Measurements from ENCODE around the gene OSBPL10. TPM values are rescaled to one million over a fixed set of nuclear protein-coding genes. Genes with fewer than 3 reads are reported as not detected.

Gene OSBPL10
- total RNA-seq, 1 donor from 2014 or later = 8.4 TPM

- Histone ChIP-seq H4K20me1 (ENCODE audit: low read depth) (no peaks in the 10 kb centered on the region), H3K4me1 (peaks cover 9% of the 10 kb centered on the region), H2AFZ (replicated peaks) (no peak overlapping the region), H3K27me3 (no peaks in the 10 kb centered on the region), H3K79me2 (ENCODE audit: low read depth) (no peaks in the 10 kb centered on the region), H3K9ac (no peak overlapping the region), H3K9me3 (ENCODE audit: low read depth) (no peaks in the 10 kb centered on the region), H3K4me3 (no peak overlapping the region), H3K36me3 (no peaks in the 10 kb centered on the region), H3K27ac (no peak overlapping the region), H3K4me2 (no peak overlapping the region), H3F3A (ENCODE audit: low read depth) (peaks cover 9% of the 10 kb centered on the region)
- Mint-ChIP-seq H3K4me1 (peaks cover 13% of the 10 kb centered on the region), H3K27me3 (ENCODE audit: insufficient read depth, low read depth) (peaks cover 4% of the 10 kb centered on the region), H3K4me3 (no peak overlapping the region), H3K9me3 (peaks cover 4% of the 10 kb centered on the region), H3K36me3 (no peaks in the 10 kb centered on the region), H3K27ac (no peak overlapping the region)
- DNase-seq (ENCODE audit: low spot score) = no peak
- TF ChIP-seq EZH2phosphoT487 (IDR thresholded peaks at IDR 0.05) = no peak
- TF ChIP-seq CTCF (IDR thresholded peaks at IDR 0.05) = no peak
- TF ChIP-seq EZH2 (IDR thresholded peaks at IDR 0.05) = no peak
These were observed 307.1 kb downstream of the OSBPL10 start for GRCh38 chr3:31673950-31674349.

GRCh38 chr3:31671976-31672375 is 309.1 kb downstream of the OSBPL10 start:
- TF ChIP-seq EZH2phosphoT487 (IDR thresholded peaks at IDR 0.05) (no peak), CTCF (IDR thresholded peaks at IDR 0.05) (no peak), EZH2 (IDR thresholded peaks at IDR 0.05) (no peak)

GRCh38 chr3:31671451-31671850 is 309.6 kb downstream of the OSBPL10 start:
- no peaks in the 10 kb centered on the region for H3K79me2 ChIP-seq (ENCODE audit: low read depth)
- no peak overlapping the region for H3K4me2 ChIP-seq
- no peaks in the 10 kb centered on the region for H3K9me3 ChIP-seq (ENCODE audit: low read depth)
- H4K20me1 ChIP-seq (ENCODE audit: low read depth) = no peaks in the 10 kb centered on the region
- H3K4me3 ChIP-seq = no peak overlapping the region
- DNase-seq (ENCODE audit: low spot score) = no peak
- no peak for TF ChIP-seq CTCF (IDR thresholded peaks at IDR 0.05)
- TF ChIP-seq EZH2phosphoT487 (IDR thresholded peaks at IDR 0.05) = no peak
- no peak for TF ChIP-seq EZH2 (IDR thresholded peaks at IDR 0.05)
- no peak overlapping the region for H2AFZ ChIP-seq (replicated peaks)
- Mint-ChIP-seq H3K9me3 (peaks cover 4% of the 10 kb centered on the region), H3K27me3 (ENCODE audit: insufficient read depth, low read depth) (peaks cover 3% of the 10 kb centered on the region), H3K4me1 (no peaks in the 10 kb centered on the region), H3K36me3 (no peaks in the 10 kb centered on the region), H3K27ac (no peak overlapping the region), H3K4me3 (no peak overlapping the region)
- no peak overlapping the region for H3K9ac ChIP-seq
- H3F3A ChIP-seq (ENCODE audit: low read depth) = no peaks in the 10 kb centered on the region
- H3K27me3 ChIP-seq = no peaks in the 10 kb centered on the region
- no peaks in the 10 kb centered on the region for H3K36me3 ChIP-seq
- no peaks in the 10 kb centered on the region for H3K4me1 ChIP-seq
- no peak overlapping the region for H3K27ac ChIP-seq

More at GRCh38 chr3:31671976-31672375, 309.1 kb downstream of the OSBPL10 start:
- Mint-ChIP-seq H3K27ac (no peak overlapping the region), H3K4me3 (no peak overlapping the region), H3K27me3 (ENCODE audit: insufficient read depth, low read depth) (peaks cover 4% of the 10 kb centered on the region), H3K9me3 (peaks cover 4% of the 10 kb centered on the region), H3K36me3 (no peaks in the 10 kb centered on the region), H3K4me1 (no peaks in the 10 kb centered on the region)
- H3K36me3 ChIP-seq = no peaks in the 10 kb centered on the region
- no peak overlapping the region for H3K9ac ChIP-seq
- no peak overlapping the region for H3K27ac ChIP-seq
- H2AFZ ChIP-seq (replicated peaks) = no peak overlapping the region
- H3K27me3 ChIP-seq = no peaks in the 10 kb centered on the region
- H3K79me2 ChIP-seq (ENCODE audit: low read depth) = no peaks in the 10 kb centered on the region
- H3K9me3 ChIP-seq (ENCODE audit: low read depth) = no peaks in the 10 kb centered on the region
- H3F3A ChIP-seq (ENCODE audit: low read depth) = no peaks in the 10 kb centered on the region
- H3K4me2 ChIP-seq = no peak overlapping the region
- H4K20me1 ChIP-seq (ENCODE audit: low read depth) = no peaks in the 10 kb centered on the region
- no peaks in the 10 kb centered on the region for H3K4me1 ChIP-seq
- DNase-seq (ENCODE audit: low spot score) = no peak
- H3K4me3 ChIP-seq = no peak overlapping the region

Data from neural progenitor cell (in vitro differentiated cells).